A549 treated with Hydrocortisone at 1 μM for 4 hours (cell line): ENCODE data around the gene CPNE4. TPM values are rescaled to one million over a fixed set of nuclear protein-coding genes. Genes with fewer than 3 reads are reported as not detected.

Source experiments
- total RNA-seq: library from RNA; stranded (reverse); fragments of 200-300 nt; extraction: Qiagen RNA extraction; gene quantifications from 5 replicates; pipeline ENCODE4 v1.2.3, GENCODE V29; 2022

Gene CPNE4
- total RNA-seq: 4.9 to 9.1 TPM (median 5.8 TPM) in 5 replicates

DNA sequence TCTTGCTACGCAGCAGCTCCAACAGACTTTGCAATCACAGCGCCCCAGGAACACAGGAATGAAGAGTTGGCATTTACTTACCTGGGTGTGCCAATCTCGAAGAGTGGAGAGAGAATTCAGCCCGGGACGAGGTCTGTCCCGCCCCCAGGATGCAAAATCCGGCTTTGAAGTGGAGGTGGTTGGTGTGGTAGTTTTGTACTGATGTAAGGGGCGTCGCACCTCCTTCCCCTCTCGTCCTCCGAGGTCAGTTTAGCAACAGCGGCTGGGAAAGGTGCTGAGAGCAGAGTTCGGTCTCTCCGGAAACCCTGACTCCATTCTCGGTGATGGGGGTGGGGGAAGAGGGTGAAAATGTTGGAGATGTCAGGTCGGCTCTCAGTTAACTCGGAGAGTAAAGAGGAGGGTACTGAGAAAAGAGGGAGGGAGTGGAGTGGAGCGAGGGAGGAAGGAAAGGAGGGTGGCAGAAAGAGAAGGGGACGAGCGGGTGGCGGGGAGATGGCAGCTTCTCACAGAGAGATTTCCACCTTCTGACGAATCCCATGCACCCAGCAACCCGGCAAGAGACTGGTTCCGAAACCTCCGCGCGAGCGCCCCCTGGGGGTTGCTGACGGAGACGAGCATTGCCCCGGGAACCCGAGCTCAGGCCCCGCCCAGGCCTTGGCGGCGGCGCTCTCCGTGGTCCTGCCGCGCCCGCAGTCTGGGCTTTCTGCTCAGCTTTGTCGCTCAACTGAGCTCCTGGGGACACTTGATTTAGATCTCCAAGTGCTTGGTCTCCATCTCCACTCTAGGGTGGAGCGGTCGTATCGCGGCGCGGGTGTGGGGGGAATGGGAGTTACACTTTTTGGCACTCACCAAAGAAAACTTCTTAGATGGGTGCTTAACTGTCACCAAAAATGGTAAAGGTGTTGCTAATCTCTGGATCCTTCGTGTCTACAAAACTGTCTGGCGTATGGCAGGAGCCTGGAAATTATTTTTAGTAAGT is at the start of gene CPNE4:
Gene CPNE4 (minus strand): TSS at position 529 of the 979 bp plus-strand sequence.

DNA sequence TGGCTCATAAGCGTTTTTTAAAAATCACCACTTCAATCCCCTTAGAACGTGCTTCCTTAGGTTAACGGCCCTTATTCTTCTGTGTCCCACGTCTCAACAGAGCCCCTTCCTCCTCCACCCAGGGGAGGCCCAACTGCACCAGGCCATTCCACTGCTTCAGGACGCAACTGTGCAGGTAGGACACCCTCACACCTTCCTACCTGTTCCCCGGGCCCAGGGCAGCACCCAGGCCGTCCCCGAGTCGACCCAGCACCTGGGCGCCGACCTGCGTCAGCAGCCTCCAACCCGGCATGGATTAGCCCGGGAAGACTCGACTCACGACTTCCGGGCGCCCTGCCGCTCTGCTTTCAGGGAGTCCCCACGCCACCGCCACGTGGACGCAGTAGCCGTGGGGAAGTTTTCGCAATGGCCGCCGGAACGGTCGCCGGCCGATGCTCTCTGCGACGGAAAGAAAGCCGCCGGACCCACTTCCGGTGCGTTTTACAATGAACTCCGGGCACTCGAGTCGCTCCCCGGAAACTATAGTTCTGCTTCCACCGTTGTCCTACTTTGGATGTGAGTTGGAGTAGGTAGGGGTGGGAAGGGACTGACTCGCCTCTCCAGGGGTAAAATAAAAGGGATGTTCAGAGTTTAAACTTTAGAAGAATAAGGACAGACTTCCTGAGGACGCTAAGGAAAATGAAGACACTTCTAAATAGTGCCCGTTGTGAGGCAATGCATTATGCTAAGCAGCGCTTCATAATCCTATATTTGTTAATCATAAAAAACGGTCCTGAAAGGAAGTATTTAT is 532.1 kb downstream of the CPNE4 start, which contains the start of gene MRPL3:
Gene MRPL3 (minus strand): TSS at position 442 of the 790 bp plus-strand sequence. CDS start 150 bp downstream, at position 292.

